ENCODE data around the gene SIGLEC15. TPM values are rescaled to one million over a fixed set of nuclear protein-coding genes. Genes with fewer than 3 reads are reported as not detected.

Gene SIGLEC15
- total and polyA plus RNA-seq, 4 donors: 0.17 to 0.42 (median 0.29) TPM

DNA sequence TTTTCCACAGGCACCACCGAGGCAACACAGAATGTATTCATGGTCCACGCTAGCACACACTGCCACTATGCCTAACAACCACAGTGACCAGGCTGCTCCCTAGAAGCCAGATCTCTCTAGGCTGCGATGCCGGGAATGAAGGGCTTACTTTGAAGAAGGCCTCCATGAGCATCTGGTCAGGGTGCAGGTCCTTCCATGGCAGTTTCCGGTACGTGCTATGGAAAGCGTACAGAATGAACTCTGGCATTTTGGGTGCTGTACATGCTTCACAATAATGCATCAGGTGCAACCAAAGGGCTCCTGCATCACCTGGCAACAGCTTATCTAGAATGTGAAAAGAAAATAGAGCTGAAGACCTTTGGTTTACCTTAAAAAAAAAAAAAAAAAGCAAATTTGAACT, 44.9 kb downstream of the SIGLEC15 start:
- no peak for DNase-seq (ENCODE audit: low spot score)

More for the DNA sequence above, 44.9 kb downstream of the SIGLEC15 start:
- Histone ChIP-seq H3K4me3 (ENCODE audit: low read depth in 1 of 3, low read length in 3 of 3) (no peak overlapping the region), H3K27ac (ENCODE audit: low read depth in 1 of 2, low read length in 2 of 2) (no peak overlapping the region), H3K9ac (ENCODE audit: low read depth in 1 of 2, low read length in 2 of 2) (no peak overlapping the region), H3K9me3 (ENCODE audit: control insufficient read depth in 4 of 4, low read length in 3 of 4) (no peaks in the 10 kb centered on the region), H3K4me1 (ENCODE audit: control insufficient read depth in 4 of 4, insufficient read depth in 4 of 4, low read length in 3 of 4) (peaks cover 0 to 11% (median 9%) of the 10 kb centered on the region in 4 donors), H3K27me3 (ENCODE audit: control insufficient read depth in 4 of 4, insufficient read depth in 4 of 4, low read length in 3 of 4) (no peaks in the 10 kb centered on the region), H3K36me3 (ENCODE audit: control insufficient read depth in 4 of 4, insufficient read depth in 3 of 4, low read depth in 1 of 4, low read length in 3 of 4) (peaks cover 3 to 18% (median 8%) of the 10 kb centered on the region in 4 donors)
- WGBS: 94% methylated on average over 7 of the region's 7 CpGs
- TF ChIP-seq HNF4A (conservative IDR thresholded peaks at IDR 0.05): no peak
- TF ChIP-seq FOXA2 (IDR thresholded peaks at IDR 0.05): no peak
- no peak for TF ChIP-seq RXRA (IDR thresholded peaks at IDR 0.05)
- no peak for TF ChIP-seq HNF4G (IDR thresholded peaks at IDR 0.05)
- TF ChIP-seq RAD21 (IDR thresholded peaks at IDR 0.05): no peak
- TF ChIP-seq EGR1 (IDR thresholded peaks at IDR 0.05; ENCODE audit: low read depth in 2 of 2): no peak
- no peak for TF ChIP-seq SP1 (IDR thresholded peaks at IDR 0.05)
- TF ChIP-seq NR2F2 (IDR thresholded peaks at IDR 0.05): no peak
- no peak for TF ChIP-seq TAF1 (conservative IDR thresholded peaks at IDR 0.05)
- TF ChIP-seq FOXA1 (IDR thresholded peaks at IDR 0.05): no peak
- TF ChIP-seq, protein P1, sequence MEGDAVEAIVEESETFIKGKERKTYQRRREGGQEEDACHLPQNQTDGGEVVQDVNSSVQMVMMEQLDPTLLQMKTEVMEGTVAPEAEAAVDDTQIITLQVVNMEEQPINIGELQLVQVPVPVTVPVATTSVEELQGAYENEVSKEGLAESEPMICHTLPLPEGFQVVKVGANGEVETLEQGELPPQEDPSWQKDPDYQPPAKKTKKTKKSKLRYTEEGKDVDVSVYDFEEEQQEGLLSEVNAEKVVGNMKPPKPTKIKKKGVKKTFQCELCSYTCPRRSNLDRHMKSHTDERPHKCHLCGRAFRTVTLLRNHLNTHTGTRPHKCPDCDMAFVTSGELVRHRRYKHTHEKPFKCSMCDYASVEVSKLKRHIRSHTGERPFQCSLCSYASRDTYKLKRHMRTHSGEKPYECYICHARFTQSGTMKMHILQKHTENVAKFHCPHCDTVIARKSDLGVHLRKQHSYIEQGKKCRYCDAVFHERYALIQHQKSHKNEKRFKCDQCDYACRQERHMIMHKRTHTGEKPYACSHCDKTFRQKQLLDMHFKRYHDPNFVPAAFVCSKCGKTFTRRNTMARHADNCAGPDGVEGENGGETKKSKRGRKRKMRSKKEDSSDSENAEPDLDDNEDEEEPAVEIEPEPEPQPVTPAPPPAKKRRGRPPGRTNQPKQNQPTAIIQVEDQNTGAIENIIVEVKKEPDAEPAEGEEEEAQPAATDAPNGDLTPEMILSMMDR (IDR thresholded peaks at IDR 0.05; ENCODE audit: low read depth, low read length, missing input control): no peak
- TF ChIP-seq, protein P2, sequence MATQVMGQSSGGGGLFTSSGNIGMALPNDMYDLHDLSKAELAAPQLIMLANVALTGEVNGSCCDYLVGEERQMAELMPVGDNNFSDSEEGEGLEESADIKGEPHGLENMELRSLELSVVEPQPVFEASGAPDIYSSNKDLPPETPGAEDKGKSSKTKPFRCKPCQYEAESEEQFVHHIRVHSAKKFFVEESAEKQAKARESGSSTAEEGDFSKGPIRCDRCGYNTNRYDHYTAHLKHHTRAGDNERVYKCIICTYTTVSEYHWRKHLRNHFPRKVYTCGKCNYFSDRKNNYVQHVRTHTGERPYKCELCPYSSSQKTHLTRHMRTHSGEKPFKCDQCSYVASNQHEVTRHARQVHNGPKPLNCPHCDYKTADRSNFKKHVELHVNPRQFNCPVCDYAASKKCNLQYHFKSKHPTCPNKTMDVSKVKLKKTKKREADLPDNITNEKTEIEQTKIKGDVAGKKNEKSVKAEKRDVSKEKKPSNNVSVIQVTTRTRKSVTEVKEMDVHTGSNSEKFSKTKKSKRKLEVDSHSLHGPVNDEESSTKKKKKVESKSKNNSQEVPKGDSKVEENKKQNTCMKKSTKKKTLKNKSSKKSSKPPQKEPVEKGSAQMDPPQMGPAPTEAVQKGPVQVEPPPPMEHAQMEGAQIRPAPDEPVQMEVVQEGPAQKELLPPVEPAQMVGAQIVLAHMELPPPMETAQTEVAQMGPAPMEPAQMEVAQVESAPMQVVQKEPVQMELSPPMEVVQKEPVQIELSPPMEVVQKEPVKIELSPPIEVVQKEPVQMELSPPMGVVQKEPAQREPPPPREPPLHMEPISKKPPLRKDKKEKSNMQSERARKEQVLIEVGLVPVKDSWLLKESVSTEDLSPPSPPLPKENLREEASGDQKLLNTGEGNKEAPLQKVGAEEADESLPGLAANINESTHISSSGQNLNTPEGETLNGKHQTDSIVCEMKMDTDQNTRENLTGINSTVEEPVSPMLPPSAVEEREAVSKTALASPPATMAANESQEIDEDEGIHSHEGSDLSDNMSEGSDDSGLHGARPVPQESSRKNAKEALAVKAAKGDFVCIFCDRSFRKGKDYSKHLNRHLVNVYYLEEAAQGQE (IDR thresholded peaks at IDR 0.05): no peak
- TF ChIP-seq, protein P3, sequence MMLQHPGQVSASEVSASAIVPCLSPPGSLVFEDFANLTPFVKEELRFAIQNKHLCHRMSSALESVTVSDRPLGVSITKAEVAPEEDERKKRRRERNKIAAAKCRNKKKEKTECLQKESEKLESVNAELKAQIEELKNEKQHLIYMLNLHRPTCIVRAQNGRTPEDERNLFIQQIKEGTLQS (IDR thresholded peaks at IDR 0.05): no peak
- no peak for TF ChIP-seq JUND (IDR thresholded peaks at IDR 0.05)
- TF ChIP-seq, protein P4, sequence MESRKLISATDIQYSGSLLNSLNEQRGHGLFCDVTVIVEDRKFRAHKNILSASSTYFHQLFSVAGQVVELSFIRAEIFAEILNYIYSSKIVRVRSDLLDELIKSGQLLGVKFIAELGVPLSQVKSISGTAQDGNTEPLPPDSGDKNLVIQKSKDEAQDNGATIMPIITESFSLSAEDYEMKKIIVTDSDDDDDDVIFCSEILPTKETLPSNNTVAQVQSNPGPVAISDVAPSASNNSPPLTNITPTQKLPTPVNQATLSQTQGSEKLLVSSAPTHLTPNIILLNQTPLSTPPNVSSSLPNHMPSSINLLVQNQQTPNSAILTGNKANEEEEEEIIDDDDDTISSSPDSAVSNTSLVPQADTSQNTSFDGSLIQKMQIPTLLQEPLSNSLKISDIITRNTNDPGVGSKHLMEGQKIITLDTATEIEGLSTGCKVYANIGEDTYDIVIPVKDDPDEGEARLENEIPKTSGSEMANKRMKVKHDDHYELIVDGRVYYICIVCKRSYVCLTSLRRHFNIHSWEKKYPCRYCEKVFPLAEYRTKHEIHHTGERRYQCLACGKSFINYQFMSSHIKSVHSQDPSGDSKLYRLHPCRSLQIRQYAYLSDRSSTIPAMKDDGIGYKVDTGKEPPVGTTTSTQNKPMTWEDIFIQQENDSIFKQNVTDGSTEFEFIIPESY (IDR thresholded peaks at IDR 0.05): no peak
- TF ChIP-seq GABPA (IDR thresholded peaks at IDR 0.05 in 1 of 2, conservative IDR thresholded peaks at IDR 0.05 in 1 of 2): no peak
- TF ChIP-seq YY1 (IDR thresholded peaks at IDR 0.05): no peak
- TF ChIP-seq, protein P5, sequence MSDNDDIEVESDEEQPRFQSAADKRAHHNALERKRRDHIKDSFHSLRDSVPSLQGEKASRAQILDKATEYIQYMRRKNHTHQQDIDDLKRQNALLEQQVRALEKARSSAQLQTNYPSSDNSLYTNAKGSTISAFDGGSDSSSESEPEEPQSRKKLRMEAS (IDR thresholded peaks at IDR 0.05): no peak

All from liver (tissue), 9 donors.